Hepatocyte (in vitro differentiated cells): ENCODE measurements around the gene NRXN2. TPM values are rescaled to one million over a fixed set of nuclear protein-coding genes. Genes with fewer than 3 reads are reported as not detected.
A peak's percentile ranks its signal among the peaks of the same experiment; 100 is the strongest.

Experiments used
- DNase-seq: peaks from one replicate; pipeline ENCODE4 v3.0.0-alpha.2; 2016; ENCODE audit warnings: low spot score
- H2AFZ ChIP-seq: fragments of 200-600 bp; sonication (generic); 2 replicates; pipeline ENCODE4 v1.6.0; 2016; ENCODE audit warnings: antibody characterized with exemption, mild to moderate bottlenecking
- H3K27ac ChIP-seq: fragments of 200-600 bp; sonication (generic); 2 replicates; pipeline ENCODE4 v1.5.1; 2016; ENCODE audit warnings: mild to moderate bottlenecking
- H3K27me3 ChIP-seq: fragments of 200-600 bp; sonication (generic); 2 replicates; pipeline ENCODE4 v1.6.1; 2016
- H3K36me3 ChIP-seq: fragments of 200-600 bp; sonication (generic); replicated peaks from 2 replicates; pipeline ENCODE4 v1.5.1; 2016; ENCODE audit warnings: low read depth; ENCODE audit not compliant: insufficient read depth
- H3K4me1 ChIP-seq: fragments of 200-600 bp; sonication (generic); 2 replicates; pipeline ENCODE4 v1.5.1; 2016; ENCODE audit warnings: mild to moderate bottlenecking, moderate library complexity; ENCODE audit not compliant: insufficient read depth
- H3K4me2 ChIP-seq: fragments of 200-600 bp; sonication (generic); 2 replicates; pipeline ENCODE4 v1.6.0; 2016
- H3K4me3 ChIP-seq: fragments of 200-600 bp; sonication (generic); 2 replicates; pipeline ENCODE4 v1.5.1; 2016; ENCODE audit warnings: mild to moderate bottlenecking
- H3K79me2 ChIP-seq: fragments of 200-600 bp; sonication (generic); 2 replicates; pipeline ENCODE4 v1.6.0; 2017; ENCODE audit warnings: mild to moderate bottlenecking
- H3K9me2 ChIP-seq: fragments of 200-600 bp; sonication (generic); replicated peaks from 2 replicates; pipeline ENCODE4 v1.6.0; 2017; ENCODE audit warnings: mild to moderate bottlenecking; ENCODE audit not compliant: insufficient read depth
- H3K9me3 ChIP-seq: fragments of 200-600 bp; sonication (generic); 2 replicates; pipeline ENCODE4 v1.5.1; 2016; ENCODE audit warnings: low read depth, mild to moderate bottlenecking
- H4K20me1 ChIP-seq: fragments of 200-600 bp; sonication (generic); 2 replicates; pipeline ENCODE4 v1.6.0; 2016; ENCODE audit warnings: mild to moderate bottlenecking; ENCODE audit not compliant: insufficient read depth, poor library complexity, severe bottlenecking
- EZH2 ChIP-seq: fragments of 200-600 bp; sonication (generic); IDR thresholded peaks from 2 replicates; pipeline ENCODE4 v1.6.1; 2016; ENCODE audit warnings: antibody characterized with exemption, mild to moderate bottlenecking, borderline replicate concordance
- EZH2phosphoT487 ChIP-seq: fragments of 200-600 bp; sonication (generic); IDR thresholded peaks from one replicate; pipeline ENCODE4 v1.6.1; 2018; ENCODE audit warnings: antibody characterized with exemption, mild to moderate bottlenecking, low read depth, moderate library complexity; ENCODE audit not compliant: unreplicated experiment, severe bottlenecking
- WGBS: methylation state at CpG from one replicate; pipeline ENCODE4 v1.1.6; 2016; ENCODE audit warnings: low lambda C conversion rate; ENCODE audit errors: missing lambda C conversion rate; 5-methylcytosine and 5-hydroxymethylcytosine counted together
- polyA plus RNA-seq: library from polyadenylated mRNA; unstranded; fragments of >200 nt; fragmentation: Nextera tagmentation; extraction: Ambion mirVana; gene quantifications from 2 replicates; pipeline ENCODE4 v1.2.1, GENCODE V29; 2016
- total RNA-seq: library from RNA; depleted of rRNA; stranded (reverse); fragments of >200 nt; gene quantifications from 2 replicates; pipeline ENCODE4 v1.2.3, GENCODE V29; 2014
- TF ChIP-seq, protein P1 (sequence below): fragments of 200-600 bp; sonication (generic); IDR thresholded peaks from 2 replicates; pipeline ENCODE4 v1.5.1; 2016; ENCODE audit warnings: antibody characterized with exemption, mild to moderate bottlenecking; ENCODE audit not compliant: poor library complexity

Gene NRXN2
- total and polyA plus RNA-seq, 2 experiments from 2014 or later, result 0.83 to 1.7 TPM

DNA sequence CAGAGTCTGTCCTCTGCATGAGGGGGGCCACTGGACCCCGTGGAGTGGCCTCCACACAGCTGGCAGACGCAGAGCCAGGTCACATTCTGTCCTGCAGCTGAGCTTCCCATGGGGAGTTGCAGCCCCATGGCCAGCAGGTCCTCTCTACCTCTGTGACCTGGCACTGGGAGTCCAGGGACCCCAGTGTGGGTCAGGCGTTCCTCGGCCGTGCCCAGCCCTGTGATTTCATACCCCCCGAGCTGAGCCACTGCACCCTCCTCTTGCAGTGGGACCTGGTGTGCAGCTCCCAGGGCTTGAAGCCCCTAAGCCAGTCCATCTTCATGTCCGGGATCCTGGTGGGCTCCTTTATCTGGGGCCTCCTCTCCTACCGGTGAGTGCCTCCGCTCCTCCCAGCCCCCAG lies 164.1 kb downstream of the NRXN2 start:
- DNase-seq, result no peak
- no peaks in the 10 kb centered on the region for H3K9me2 ChIP-seq
- no peak overlapping the region for H3K27ac ChIP-seq
- 91% methylated on average over 8 of the region's 9 CpGs for WGBS
- no peaks in the 10 kb centered on the region for H3K36me3 ChIP-seq
- TF ChIP-seq, protein P1, sequence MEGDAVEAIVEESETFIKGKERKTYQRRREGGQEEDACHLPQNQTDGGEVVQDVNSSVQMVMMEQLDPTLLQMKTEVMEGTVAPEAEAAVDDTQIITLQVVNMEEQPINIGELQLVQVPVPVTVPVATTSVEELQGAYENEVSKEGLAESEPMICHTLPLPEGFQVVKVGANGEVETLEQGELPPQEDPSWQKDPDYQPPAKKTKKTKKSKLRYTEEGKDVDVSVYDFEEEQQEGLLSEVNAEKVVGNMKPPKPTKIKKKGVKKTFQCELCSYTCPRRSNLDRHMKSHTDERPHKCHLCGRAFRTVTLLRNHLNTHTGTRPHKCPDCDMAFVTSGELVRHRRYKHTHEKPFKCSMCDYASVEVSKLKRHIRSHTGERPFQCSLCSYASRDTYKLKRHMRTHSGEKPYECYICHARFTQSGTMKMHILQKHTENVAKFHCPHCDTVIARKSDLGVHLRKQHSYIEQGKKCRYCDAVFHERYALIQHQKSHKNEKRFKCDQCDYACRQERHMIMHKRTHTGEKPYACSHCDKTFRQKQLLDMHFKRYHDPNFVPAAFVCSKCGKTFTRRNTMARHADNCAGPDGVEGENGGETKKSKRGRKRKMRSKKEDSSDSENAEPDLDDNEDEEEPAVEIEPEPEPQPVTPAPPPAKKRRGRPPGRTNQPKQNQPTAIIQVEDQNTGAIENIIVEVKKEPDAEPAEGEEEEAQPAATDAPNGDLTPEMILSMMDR, result no peak
- no peak for TF ChIP-seq EZH2
- no peak for TF ChIP-seq EZH2phosphoT487
- H3K79me2 ChIP-seq, result no peaks in the 10 kb centered on the region
- H4K20me1 ChIP-seq, result no peaks in the 10 kb centered on the region
- no peak overlapping the region for H3K4me3 ChIP-seq
- H2AFZ ChIP-seq, result no peak overlapping the region
- H3K27me3 ChIP-seq, result no peaks in the 10 kb centered on the region
- H3K4me2 ChIP-seq, result no peak overlapping the region
- peaks cover 22% of the 10 kb centered on the region for H3K4me1 ChIP-seq
- H3K9me3 ChIP-seq, result no peaks in the 10 kb centered on the region

DNA sequence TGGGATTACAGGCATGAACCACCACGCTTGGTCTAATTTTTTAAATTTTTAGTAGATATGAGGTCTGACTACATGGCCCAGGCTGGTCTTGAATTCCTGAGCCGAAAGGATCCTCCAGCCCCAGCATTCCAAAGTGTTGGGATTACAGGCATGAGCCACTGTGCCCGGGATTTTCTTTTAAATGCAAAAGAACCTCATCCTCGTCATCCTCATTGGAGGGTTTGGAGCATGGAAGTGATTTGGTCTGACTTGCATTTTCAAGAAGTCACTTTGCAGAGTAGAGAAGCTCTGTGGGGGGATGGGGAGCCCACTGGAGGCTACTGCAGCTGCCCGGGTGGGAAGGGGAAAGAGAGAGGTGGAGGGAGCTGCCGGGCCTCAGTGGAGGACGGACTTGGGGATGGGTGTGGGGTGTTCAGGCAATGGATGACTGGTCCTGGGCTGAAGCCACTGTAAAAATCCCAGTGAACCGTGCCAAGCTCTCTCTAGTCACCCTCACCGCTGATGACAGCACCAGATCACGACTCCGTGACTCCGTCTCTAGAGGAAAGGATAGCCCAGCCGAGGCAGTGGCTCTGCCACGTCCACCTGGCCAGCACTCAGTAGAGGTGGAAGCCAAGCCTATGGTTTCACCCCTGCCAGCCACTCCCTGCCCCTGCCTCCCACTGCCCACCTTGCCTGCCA lies 164.8 kb downstream of the NRXN2 start:
- 82% methylated on average over 14 of the region's 14 CpGs for WGBS
- Histone ChIP-seq H3K79me2 (no peaks in the 10 kb centered on the region), H3K36me3 (no peaks in the 10 kb centered on the region), H3K4me3 (no peak overlapping the region), H3K27ac (no peak overlapping the region), H3K9me3 (no peaks in the 10 kb centered on the region), H4K20me1 (no peaks in the 10 kb centered on the region), H3K9me2 (no peaks in the 10 kb centered on the region), H2AFZ (no peak overlapping the region), H3K4me2 (no peak overlapping the region), H3K27me3 (no peaks in the 10 kb centered on the region), H3K4me1 (peaks cover 26% of the 10 kb centered on the region)
- TF ChIP-seq EZH2phosphoT487 (no peak), EZH2 (no peak)
- TF ChIP-seq, protein P1, result no peak
- DNase-seq, result no peak

DNA sequence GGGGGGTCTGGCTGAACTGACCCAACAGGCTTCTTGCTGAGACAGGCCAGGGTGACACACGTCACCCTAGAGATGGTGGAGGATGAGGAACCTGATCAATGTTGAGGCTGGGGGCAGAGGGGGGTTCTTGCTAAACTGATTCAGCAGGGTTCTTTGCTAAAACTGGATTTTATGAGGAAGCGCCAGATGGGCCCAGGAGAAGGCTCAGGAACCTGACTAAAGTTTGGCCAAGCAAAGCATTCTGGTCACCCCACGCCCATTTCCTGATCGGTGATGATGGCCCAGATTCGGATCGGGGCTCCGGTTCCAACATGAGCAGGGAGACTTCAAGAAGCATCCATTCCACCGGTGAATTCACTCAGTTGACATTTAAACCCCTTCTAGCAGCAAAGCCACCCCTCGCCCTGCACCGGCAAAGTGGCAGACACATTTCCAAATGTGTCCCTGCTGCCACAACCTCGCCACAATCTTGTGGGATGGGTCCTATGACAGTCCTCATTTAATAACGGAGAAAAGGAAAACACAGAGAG lies 166.2 kb downstream of the NRXN2 start:
- Histone ChIP-seq H3K9me2 (no peaks in the 10 kb centered on the region), H3K79me2 (no peaks in the 10 kb centered on the region), H3K4me3 (no peak overlapping the region), H4K20me1 (no peaks in the 10 kb centered on the region), H3K27me3 (peaks cover 7% of the 10 kb centered on the region), H3K9me3 (no peaks in the 10 kb centered on the region), H3K27ac (peak overlapping the region; percentile 78), H3K4me2 (no peak overlapping the region), H3K36me3 (no peaks in the 10 kb centered on the region), H3K4me1 (peaks cover 26% of the 10 kb centered on the region), H2AFZ (no peak overlapping the region)
- whole genome bisulfite sequencing, result 97% methylated on average over 12 of the region's 12 CpGs
- DNase-seq, result no peak
- TF ChIP-seq EZH2 (no peak), EZH2phosphoT487 (no peak)
- TF ChIP-seq, protein P1, result no peak

Other genes with a start within 250 kb of the NRXN2 start
- 0.10 TPM in 1 of 2 replicates, not detected in the other for gene SLC22A11, start 167.3 kb downstream of the NRXN2 start, total RNA-seq
- 0.59 and 1.1 TPM in 2 replicates for gene SLC22A11, start 167.3 kb downstream of the NRXN2 start, polyA plus RNA-seq
- gene SLC22A12, start 132.0 kb downstream of the NRXN2 start, total RNA-seq, result not detected in 2 replicates
- gene SLC22A12, start 132.0 kb downstream of the NRXN2 start, polyA plus RNA-seq, result 0.11 TPM in 1 of 2 replicates, not detected in the other
- gene RASGRP2, start 20.9 kb upstream of the NRXN2 start, total RNA-seq, result 0.24 and 3.2 TPM in 2 replicates
- 0.10 and 3.6 TPM in 2 replicates for gene RASGRP2, start 20.9 kb upstream of the NRXN2 start, polyA plus RNA-seq
- 1.9 and 2.0 TPM in 2 replicates for gene PYGM, start 36.8 kb upstream of the NRXN2 start, total RNA-seq
- gene PYGM, start 36.8 kb upstream of the NRXN2 start, polyA plus RNA-seq, result 4.0 and 5.7 TPM in 2 replicates
- gene SF1, start 55.3 kb upstream of the NRXN2 start, total RNA-seq, result 126 and 163 TPM in 2 replicates
- gene SF1, start 55.3 kb upstream of the NRXN2 start, polyA plus RNA-seq, result 138 and 157 TPM in 2 replicates
- gene MAP4K2, start 80.0 kb upstream of the NRXN2 start, total RNA-seq, result 7.8 and 23.5 TPM in 2 replicates
- gene MAP4K2, start 80.0 kb upstream of the NRXN2 start, polyA plus RNA-seq, result 9.0 and 13.2 TPM in 2 replicates
- 14.1 and 18.6 TPM in 2 replicates for gene MEN1, start 87.4 kb upstream of the NRXN2 start, total RNA-seq
- 49.1 and 49.9 TPM in 2 replicates for gene MEN1, start 87.4 kb upstream of the NRXN2 start, polyA plus RNA-seq
- 6.5 and 8.4 TPM in 2 replicates for gene CDC42BPG, start 121.5 kb upstream of the NRXN2 start, total RNA-seq
- 3.1 and 5.5 TPM in 2 replicates for gene CDC42BPG, start 121.5 kb upstream of the NRXN2 start, polyA plus RNA-seq
- 44.8 and 52.4 TPM in 2 replicates for gene EHD1, start 155.4 kb upstream of the NRXN2 start, total RNA-seq
- 66.6 and 69.5 TPM in 2 replicates for gene EHD1, start 155.4 kb upstream of the NRXN2 start, polyA plus RNA-seq
- gene ATG2A, start 194.0 kb upstream of the NRXN2 start, total RNA-seq, result 16.4 and 18.1 TPM in 2 replicates
- 11.7 and 17.0 TPM in 2 replicates for gene ATG2A, start 194.0 kb upstream of the NRXN2 start, polyA plus RNA-seq
- gene PPP2R5B, start 201.5 kb upstream of the NRXN2 start, total RNA-seq, result 15.8 and 16.9 TPM in 2 replicates
- gene PPP2R5B, start 201.5 kb upstream of the NRXN2 start, polyA plus RNA-seq, result 16.2 and 19.5 TPM in 2 replicates
- gene GPHA2, start 212.7 kb upstream of the NRXN2 start, total RNA-seq, result 2.0 TPM in 1 of 2 replicates, not detected in the other
- gene GPHA2, start 212.7 kb upstream of the NRXN2 start, polyA plus RNA-seq, result not detected in 2 replicates
- gene MAJIN, start 248.9 kb upstream of the NRXN2 start, total RNA-seq, result not detected in 2 replicates
- not detected in 2 replicates for gene MAJIN, start 248.9 kb upstream of the NRXN2 start, polyA plus RNA-seq